ENCODE measurements around the gene HOXC12.

HOXC12 gene, protein sequence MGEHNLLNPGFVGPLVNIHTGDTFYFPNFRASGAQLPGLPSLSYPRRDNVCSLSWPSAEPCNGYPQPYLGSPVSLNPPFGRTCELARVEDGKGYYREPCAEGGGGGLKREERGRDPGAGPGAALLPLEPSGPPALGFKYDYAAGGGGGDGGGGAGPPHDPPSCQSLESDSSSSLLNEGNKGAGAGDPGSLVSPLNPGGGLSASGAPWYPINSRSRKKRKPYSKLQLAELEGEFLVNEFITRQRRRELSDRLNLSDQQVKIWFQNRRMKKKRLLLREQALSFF

DNA sequence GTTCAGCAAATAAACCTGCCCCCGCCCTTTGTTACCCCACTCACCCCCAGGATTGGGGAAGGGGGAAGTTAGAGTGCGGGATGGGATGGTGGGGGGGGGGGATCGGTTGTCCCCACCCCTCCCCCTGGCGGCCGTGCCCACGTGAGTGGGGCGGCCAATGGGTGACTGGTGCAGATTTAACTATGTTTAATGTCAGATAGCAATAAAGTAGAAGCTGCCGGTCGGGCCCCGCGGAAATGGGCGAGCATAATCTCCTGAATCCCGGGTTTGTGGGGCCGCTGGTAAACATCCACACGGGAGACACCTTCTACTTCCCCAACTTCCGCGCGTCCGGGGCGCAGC, at the start of gene HOXC12:
TSS of gene HOXC12 (plus strand) at position 210 of the 342 bp plus-strand sequence. CDS start at position 237, 27 bp downstream.
- H3K4me1 ChIP-seq (ENCODE audit: control insufficient read depth, insufficient read depth, low read length) = peaks cover 5% of the 10 kb centered on the region; the same call in 1 of the 2 replicates
- H3K27ac ChIP-seq (ENCODE audit: extremely low read depth, low read depth, low read length) = peak within 1 kb of the TSS; percentile 48; the same call in 1 of the 2 replicates
- H3K4me3 ChIP-seq (ENCODE audit: low read depth, low read length) = no peak within 1 kb of the TSS
- H3K9me3 ChIP-seq (ENCODE audit: control insufficient read depth, insufficient read depth, low read depth, low read length) = no peaks in the 10 kb centered on the region
- H3K36me3 ChIP-seq (ENCODE audit: control insufficient read depth in 2 of 2, insufficient read depth in 1 of 2, low read length in 2 of 2) = no peaks in the 10 kb centered on the region
- ChIA-PET CTCF (interaction anchor here (1.1 to 1.2 kb wide), 2 partner anchors 198 to 260 kb away, joined by 3 to 4 read pairs; no protein-coding TSS in a partner anchor), POLR2A (no interaction called here)
- TF ChIP-seq SCRT1 (tag by site-specific recombination; IDR thresholded peaks at IDR 0.05; ENCODE audit: borderline replicate concordance) (no peak), KLF8 (tag by site-specific recombination; IDR thresholded peaks at IDR 0.05) (no peak), ZNF670 (tag by site-specific recombination; IDR thresholded peaks at IDR 0.05; ENCODE audit: low read depth) (no peak), ZNF776 (tag by site-specific recombination; IDR thresholded peaks at IDR 0.05; ENCODE audit: borderline replicate concordance) (no peak), ZNF354C (tag by site-specific recombination; IDR thresholded peaks at IDR 0.05; ENCODE audit: borderline replicate concordance, low read depth) (no peak), TRIM28 (IDR thresholded peaks at IDR 0.05; ENCODE audit: borderline replicate concordance, low read length) (no peak), ZFP37 (tag by site-specific recombination; IDR thresholded peaks at IDR 0.05) (no peak), ZXDB (tag by site-specific recombination; IDR thresholded peaks at IDR 0.05) (no peak), MZF1 (tag by site-specific recombination; IDR thresholded peaks at IDR 0.05; ENCODE audit: borderline replicate concordance) (no peak), KLF7 (tag by site-specific recombination; IDR thresholded peaks at IDR 0.05; ENCODE audit: borderline replicate concordance) (no peak), ZNF585B (tag by site-specific recombination; IDR thresholded peaks at IDR 0.05) (no peak)
- TF ChIP-seq, protein P1, sequence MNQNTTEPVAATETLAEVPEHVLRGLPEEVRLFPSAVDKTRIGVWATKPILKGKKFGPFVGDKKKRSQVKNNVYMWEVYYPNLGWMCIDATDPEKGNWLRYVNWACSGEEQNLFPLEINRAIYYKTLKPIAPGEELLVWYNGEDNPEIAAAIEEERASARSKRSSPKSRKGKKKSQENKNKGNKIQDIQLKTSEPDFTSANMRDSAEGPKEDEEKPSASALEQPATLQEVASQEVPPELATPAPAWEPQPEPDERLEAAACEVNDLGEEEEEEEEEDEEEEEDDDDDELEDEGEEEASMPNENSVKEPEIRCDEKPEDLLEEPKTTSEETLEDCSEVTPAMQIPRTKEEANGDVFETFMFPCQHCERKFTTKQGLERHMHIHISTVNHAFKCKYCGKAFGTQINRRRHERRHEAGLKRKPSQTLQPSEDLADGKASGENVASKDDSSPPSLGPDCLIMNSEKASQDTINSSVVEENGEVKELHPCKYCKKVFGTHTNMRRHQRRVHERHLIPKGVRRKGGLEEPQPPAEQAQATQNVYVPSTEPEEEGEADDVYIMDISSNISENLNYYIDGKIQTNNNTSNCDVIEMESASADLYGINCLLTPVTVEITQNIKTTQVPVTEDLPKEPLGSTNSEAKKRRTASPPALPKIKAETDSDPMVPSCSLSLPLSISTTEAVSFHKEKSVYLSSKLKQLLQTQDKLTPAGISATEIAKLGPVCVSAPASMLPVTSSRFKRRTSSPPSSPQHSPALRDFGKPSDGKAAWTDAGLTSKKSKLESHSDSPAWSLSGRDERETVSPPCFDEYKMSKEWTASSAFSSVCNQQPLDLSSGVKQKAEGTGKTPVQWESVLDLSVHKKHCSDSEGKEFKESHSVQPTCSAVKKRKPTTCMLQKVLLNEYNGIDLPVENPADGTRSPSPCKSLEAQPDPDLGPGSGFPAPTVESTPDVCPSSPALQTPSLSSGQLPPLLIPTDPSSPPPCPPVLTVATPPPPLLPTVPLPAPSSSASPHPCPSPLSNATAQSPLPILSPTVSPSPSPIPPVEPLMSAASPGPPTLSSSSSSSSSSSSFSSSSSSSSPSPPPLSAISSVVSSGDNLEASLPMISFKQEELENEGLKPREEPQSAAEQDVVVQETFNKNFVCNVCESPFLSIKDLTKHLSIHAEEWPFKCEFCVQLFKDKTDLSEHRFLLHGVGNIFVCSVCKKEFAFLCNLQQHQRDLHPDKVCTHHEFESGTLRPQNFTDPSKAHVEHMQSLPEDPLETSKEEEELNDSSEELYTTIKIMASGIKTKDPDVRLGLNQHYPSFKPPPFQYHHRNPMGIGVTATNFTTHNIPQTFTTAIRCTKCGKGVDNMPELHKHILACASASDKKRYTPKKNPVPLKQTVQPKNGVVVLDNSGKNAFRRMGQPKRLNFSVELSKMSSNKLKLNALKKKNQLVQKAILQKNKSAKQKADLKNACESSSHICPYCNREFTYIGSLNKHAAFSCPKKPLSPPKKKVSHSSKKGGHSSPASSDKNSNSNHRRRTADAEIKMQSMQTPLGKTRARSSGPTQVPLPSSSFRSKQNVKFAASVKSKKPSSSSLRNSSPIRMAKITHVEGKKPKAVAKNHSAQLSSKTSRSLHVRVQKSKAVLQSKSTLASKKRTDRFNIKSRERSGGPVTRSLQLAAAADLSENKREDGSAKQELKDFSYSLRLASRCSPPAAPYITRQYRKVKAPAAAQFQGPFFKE (tag by site-specific recombination; IDR thresholded peaks at IDR 0.05; ENCODE audit: borderline replicate concordance) = no peak
- TF ChIP-seq, protein P2, sequence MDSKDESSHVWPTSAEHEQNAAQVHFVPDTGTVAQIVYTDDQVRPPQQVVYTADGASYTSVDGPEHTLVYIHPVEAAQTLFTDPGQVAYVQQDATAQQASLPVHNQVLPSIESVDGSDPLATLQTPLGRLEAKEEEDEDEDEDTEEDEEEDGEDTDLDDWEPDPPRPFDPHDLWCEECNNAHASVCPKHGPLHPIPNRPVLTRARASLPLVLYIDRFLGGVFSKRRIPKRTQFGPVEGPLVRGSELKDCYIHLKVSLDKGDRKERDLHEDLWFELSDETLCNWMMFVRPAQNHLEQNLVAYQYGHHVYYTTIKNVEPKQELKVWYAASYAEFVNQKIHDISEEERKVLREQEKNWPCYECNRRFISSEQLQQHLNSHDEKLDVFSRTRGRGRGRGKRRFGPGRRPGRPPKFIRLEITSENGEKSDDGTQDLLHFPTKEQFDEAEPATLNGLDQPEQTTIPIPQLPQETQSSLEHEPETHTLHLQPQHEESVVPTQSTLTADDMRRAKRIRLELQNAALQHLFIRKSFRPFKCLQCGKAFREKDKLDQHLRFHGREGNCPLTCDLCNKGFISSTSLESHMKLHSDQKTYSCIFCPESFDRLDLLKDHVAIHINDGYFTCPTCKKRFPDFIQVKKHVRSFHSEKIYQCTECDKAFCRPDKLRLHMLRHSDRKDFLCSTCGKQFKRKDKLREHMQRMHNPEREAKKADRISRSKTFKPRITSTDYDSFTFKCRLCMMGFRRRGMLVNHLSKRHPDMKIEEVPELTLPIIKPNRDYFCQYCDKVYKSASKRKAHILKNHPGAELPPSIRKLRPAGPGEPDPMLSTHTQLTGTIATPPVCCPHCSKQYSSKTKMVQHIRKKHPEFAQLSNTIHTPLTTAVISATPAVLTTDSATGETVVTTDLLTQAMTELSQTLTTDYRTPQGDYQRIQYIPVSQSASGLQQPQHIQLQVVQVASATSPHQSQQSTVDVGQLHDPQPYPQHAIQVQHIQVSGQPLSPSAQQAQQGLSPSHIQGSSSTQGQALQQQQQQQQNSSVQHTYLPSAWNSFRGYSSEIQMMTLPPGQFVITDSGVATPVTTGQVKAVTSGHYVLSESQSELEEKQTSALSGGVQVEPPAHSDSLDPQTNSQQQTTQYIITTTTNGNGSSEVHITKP (tag by site-specific recombination; IDR thresholded peaks at IDR 0.05) = no peak

DNA sequence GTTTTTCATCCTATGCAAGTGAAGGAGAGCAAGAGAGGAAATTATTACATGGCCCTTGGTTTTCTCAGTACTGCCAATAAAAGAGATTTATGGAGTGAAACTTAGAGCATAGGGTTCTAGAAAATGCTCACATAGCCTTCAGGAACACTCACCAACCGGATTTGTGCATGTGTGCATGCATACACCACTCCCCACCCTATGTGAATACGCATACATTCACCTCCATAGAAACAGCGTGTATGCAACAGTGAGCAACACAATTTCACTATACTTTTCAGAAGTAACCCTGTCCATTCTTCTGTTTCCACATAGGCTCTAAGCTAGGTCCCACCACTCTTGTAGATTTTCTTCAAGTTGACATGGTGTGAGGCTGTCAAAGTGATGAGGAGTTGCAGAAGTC, 47.6 kb upstream of the HOXC12 start:
- POLR2A ChIA-PET = no interaction called here
- no peak overlapping the region for H3K4me3 ChIP-seq (ENCODE audit: low read depth, low read length)
- CTCF ChIA-PET = interaction anchor here (0.5 kb wide), 1 partner anchor 425 kb away, joined by 3 read pairs; no protein-coding TSS in a partner anchor

More for the DNA sequence above, 47.6 kb upstream of the HOXC12 start:
- Histone ChIP-seq H3K27ac (ENCODE audit: extremely low read depth, low read depth, low read length) (no peak overlapping the region), H3K9me3 (ENCODE audit: control insufficient read depth, insufficient read depth, low read depth, low read length) (no peaks in the 10 kb centered on the region; the same call in 1 of the 2 replicates), H3K4me1 (ENCODE audit: control insufficient read depth, insufficient read depth, low read length) (no peaks in the 10 kb centered on the region), H3K36me3 (ENCODE audit: control insufficient read depth in 2 of 2, insufficient read depth in 1 of 2, low read length in 2 of 2) (no peaks in the 10 kb centered on the region)
- TF ChIP-seq ZNF555 (tag by site-specific recombination; conservative IDR thresholded peaks at IDR 0.05) (no peak), ZNF600 (tag by site-specific recombination; IDR thresholded peaks at IDR 0.05) (no peak), YY2 (tag by site-specific recombination; IDR thresholded peaks at IDR 0.05) (no peak)
- TF ChIP-seq, protein P3, sequence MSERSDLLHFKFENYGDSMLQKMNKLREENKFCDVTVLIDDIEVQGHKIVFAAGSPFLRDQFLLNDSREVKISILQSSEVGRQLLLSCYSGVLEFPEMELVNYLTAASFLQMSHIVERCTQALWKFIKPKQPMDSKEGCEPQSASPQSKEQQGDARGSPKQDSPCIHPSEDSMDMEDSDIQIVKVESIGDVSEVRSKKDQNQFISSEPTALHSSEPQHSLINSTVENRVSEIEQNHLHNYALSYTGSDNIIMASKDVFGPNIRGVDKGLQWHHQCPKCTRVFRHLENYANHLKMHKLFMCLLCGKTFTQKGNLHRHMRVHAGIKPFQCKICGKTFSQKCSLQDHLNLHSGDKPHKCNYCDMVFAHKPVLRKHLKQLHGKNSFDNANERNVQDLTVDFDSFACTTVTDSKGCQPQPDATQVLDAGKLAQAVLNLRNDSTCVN (tag by site-specific recombination; optimal IDR thresholded peaks at IDR 0.05) = no peak

Measured in HEK293 (cell line).